Subcutaneous adipose tissue (tissue), 4 donors: ENCODE measurements around the gene MCM5. TPM values are rescaled to one million over a fixed set of nuclear protein-coding genes. Genes with fewer than 3 reads are reported as not detected.

Experiments
- CTCF ChIP-seq: fragments of 450-650 bp; IDR thresholded peaks from one replicate; pipeline ENCODE4 v1.5.1; 2016; ENCODE audit warnings: low read depth, mild to moderate bottlenecking, control low read depth, antibody characterized with exemption, moderate library complexity
- total RNA-seq, 4 donors: library from RNA; depleted of rRNA; stranded (reverse); fragments of >200 nt; gene quantifications; one replicate each; pipeline ENCODE4 v1.1.0, GENCODE V29; 2016

MCM5 gene
- total RNA-seq, 4 donors from 2014 or later, result 9.6 to 25.7 (median 17.3) TPM

- TF ChIP-seq CTCF, result no peak
These were observed 63.4 kb downstream of the MCM5 start for GRCh38 chr22:35463231-35463933.

GRCh38 chr22:35464399-35464798 lies 64.5 kb downstream of the MCM5 start:
- TF ChIP-seq CTCF, result no peak

GRCh38 chr22:35465109-35465701 lies 65.3 kb downstream of the MCM5 start:
- no peak for TF ChIP-seq CTCF

GRCh38 chr22:35467681-35468434 lies 67.9 kb downstream of the MCM5 start:
- TF ChIP-seq CTCF, result no peak

GRCh38 chr22:35470903-35471321 lies 71.0 kb downstream of the MCM5 start:
- no peak for TF ChIP-seq CTCF

- TF ChIP-seq CTCF, result no peak
These were observed 72.5 kb downstream of the MCM5 start for GRCh38 chr22:35472488-35472887.

- TF ChIP-seq CTCF, result no peak
These were observed 74.0 kb downstream of the MCM5 start for GRCh38 chr22:35473971-35474370.
